ENCODE results near the gene PANK3.

PANK3 gene

GRCh38 chr5:168562279-168562678 lies 16.9 kb downstream of the PANK3 start:
- H3K4me3 ChIP-seq (replicated peaks; ENCODE audit: low read depth, low read length): no peak overlapping the region
- no peaks in the 10 kb centered on the region for H3K27me3 ChIP-seq (replicated peaks; ENCODE audit: control insufficient read depth, insufficient read depth, low read length)
- TF ChIP-seq CTCF (IDR thresholded peaks at IDR 0.05; ENCODE audit: insufficient read depth, low read length, poor library complexity, severe bottlenecking): no peak
- H3K36me3 ChIP-seq (ENCODE audit: control insufficient read depth, insufficient read depth, low read length): peaks cover 5% of the 10 kb centered on the region
- DNase-seq (ENCODE audit: extremely low read depth, insufficient read length): no peak

- no peaks in the 10 kb centered on the region for H3K27me3 ChIP-seq (replicated peaks; ENCODE audit: control insufficient read depth, insufficient read depth, low read length)
- DNase-seq (ENCODE audit: extremely low read depth, insufficient read length): no peak
- H3K4me3 ChIP-seq (replicated peaks; ENCODE audit: low read depth, low read length): no peak overlapping the region
- peaks cover 13% of the 10 kb centered on the region for H3K36me3 ChIP-seq (ENCODE audit: control insufficient read depth, insufficient read depth, low read length)
- no peak for TF ChIP-seq CTCF (IDR thresholded peaks at IDR 0.05; ENCODE audit: insufficient read depth, low read length, poor library complexity, severe bottlenecking)
These were observed 21.8 kb downstream of the PANK3 start for GRCh38 chr5:168557389-168557788.

GRCh38 chr5:168553377-168554130 lies 25.6 kb downstream of the PANK3 start:
- no peak for DNase-seq (ENCODE audit: extremely low read depth, insufficient read length)
- TF ChIP-seq CTCF (IDR thresholded peaks at IDR 0.05; ENCODE audit: insufficient read depth, low read length, poor library complexity, severe bottlenecking): no peak
- Histone ChIP-seq H3K4me3 (replicated peaks; ENCODE audit: low read depth, low read length) (no peak overlapping the region), H3K27me3 (replicated peaks; ENCODE audit: control insufficient read depth, insufficient read depth, low read length) (no peaks in the 10 kb centered on the region), H3K36me3 (ENCODE audit: control insufficient read depth, insufficient read depth, low read length) (peaks cover 8% of the 10 kb centered on the region)

GRCh38 chr5:168552146-168552545 lies 27.0 kb downstream of the PANK3 start:
- Histone ChIP-seq H3K4me3 (replicated peaks; ENCODE audit: low read depth, low read length) (no peak overlapping the region), H3K36me3 (ENCODE audit: control insufficient read depth, insufficient read depth, low read length) (peaks cover 8% of the 10 kb centered on the region), H3K27me3 (replicated peaks; ENCODE audit: control insufficient read depth, insufficient read depth, low read length) (no peaks in the 10 kb centered on the region)
- no peak for TF ChIP-seq CTCF (IDR thresholded peaks at IDR 0.05; ENCODE audit: insufficient read depth, low read length, poor library complexity, severe bottlenecking)
- no peak for DNase-seq (ENCODE audit: extremely low read depth, insufficient read length)

GRCh38 chr5:168550656-168551055 lies 28.5 kb downstream of the PANK3 start:
- peaks cover 8% of the 10 kb centered on the region for H3K36me3 ChIP-seq (ENCODE audit: control insufficient read depth, insufficient read depth, low read length)

More at GRCh38 chr5:168550656-168551055, 28.5 kb downstream of the PANK3 start:
- H3K4me3 ChIP-seq (replicated peaks; ENCODE audit: low read depth, low read length): no peak overlapping the region
- H3K27me3 ChIP-seq (replicated peaks; ENCODE audit: control insufficient read depth, insufficient read depth, low read length): no peaks in the 10 kb centered on the region
- DNase-seq (ENCODE audit: extremely low read depth, insufficient read length): no peak
- no peak for TF ChIP-seq CTCF (IDR thresholded peaks at IDR 0.05; ENCODE audit: insufficient read depth, low read length, poor library complexity, severe bottlenecking)

Measured in GM06990 (cell line).